HFF-Myc (cell line): ENCODE measurements around the gene ANO1.

Experiments used
- DNase-seq: peaks from one replicate; pipeline ENCODE4 v3.0.0-alpha.2; 2011; ENCODE audit warnings: low read depth; ENCODE audit errors: extremely low read depth
- H3K4me3 ChIP-seq: replicated peaks from 2 replicates; pipeline ENCODE4 v1.5.1; 2011; ENCODE audit warnings: low read depth, mild to moderate bottlenecking, control low read depth, low read length
- CTCF ChIP-seq: IDR thresholded peaks from 2 replicates; pipeline ENCODE4 v1.5.1; 2012; ENCODE audit warnings: mild to moderate bottlenecking, low read depth, low read length, control low read depth; ENCODE audit errors: missing control alignments

ANO1 gene

GRCh38 chr11:70040452-70040851 is 37.7 kb upstream of the ANO1 start:
- no peak for DNase-seq
- no peak overlapping the region for H3K4me3 ChIP-seq
- TF ChIP-seq CTCF: no peak

DNA sequence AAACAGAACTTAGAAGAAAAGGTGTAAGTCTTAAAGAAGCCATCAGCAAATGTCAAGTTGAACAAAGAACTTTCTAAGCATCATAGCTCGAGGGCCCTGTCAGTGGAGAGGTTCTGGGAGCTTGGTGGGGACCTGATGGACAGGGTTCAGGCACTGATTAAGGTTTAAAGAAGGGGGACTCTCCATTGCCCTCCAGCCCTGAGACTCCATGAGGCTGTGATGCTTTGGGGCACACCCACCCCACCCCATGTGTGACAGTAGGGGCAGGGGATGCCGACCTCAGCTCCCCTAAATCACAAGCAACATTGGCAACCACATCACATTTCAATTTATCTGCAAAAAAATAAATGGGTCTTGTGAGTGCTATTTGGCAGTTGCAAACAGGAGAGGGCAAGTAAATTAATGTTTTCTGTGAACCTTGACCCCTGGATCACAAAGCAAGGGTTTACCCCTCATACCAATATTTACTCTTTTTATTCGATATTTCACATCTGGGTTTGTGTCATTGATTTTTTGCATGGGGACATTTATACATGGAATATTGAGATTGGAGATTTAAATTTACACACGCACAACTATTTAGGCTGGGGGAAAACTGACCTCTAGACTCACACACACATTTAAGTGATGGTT is 37.1 kb upstream of the ANO1 start:
- no peak for TF ChIP-seq CTCF
- H3K4me3 ChIP-seq: no peak overlapping the region
- no peak for DNase-seq

DNA sequence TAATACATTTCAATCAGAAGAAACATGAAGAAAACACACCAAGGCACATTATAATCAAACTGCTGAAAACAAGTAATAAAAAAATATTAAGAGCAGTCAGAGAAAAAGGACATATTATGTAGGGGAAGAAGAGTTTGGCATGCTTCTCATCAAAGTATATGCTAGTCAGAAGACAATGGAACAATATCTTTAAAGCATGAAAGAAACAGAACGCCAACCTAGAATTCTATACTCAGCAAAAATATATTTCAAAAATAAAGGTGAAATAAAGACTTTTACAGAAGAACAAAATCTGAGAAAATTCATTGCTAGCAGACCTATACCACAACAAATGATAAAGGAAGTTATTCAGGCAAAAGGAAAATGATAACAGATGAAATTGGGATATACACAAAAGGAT is 34.6 kb upstream of the ANO1 start:
- DNase-seq: no peak
- no peak overlapping the region for H3K4me3 ChIP-seq
- no peak for TF ChIP-seq CTCF

DNA sequence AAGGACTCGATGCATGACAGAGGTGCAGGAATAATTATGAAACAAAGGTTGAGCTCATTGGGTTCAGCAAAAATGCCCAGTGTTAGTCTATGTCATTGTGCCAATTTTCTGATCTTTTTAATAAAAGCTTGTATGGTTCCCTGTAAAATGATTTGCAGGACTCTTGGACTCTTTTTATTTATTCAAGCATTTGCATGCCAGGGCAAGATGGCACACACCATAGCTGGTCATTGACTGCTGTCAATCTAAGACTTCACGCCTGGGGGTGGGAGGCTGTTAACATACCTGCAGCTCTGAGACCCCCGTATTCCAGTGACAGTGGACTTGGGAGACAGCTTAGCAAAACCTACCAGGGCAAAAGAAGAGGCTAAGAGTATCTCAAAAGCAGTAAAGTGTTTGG is 32.0 kb upstream of the ANO1 start:
- no peak for TF ChIP-seq CTCF
- H3K4me3 ChIP-seq: no peak overlapping the region
- no peak for DNase-seq

- DNase-seq: no peak
- TF ChIP-seq CTCF: peak; percentile 40
- H3K4me3 ChIP-seq: no peak overlapping the region
Measured at GRCh38 chr11:70048279-70049024, 29.7 kb upstream of the ANO1 start.

GRCh38 chr11:70049045-70049444 is 29.1 kb upstream of the ANO1 start:
- TF ChIP-seq CTCF: no peak
- no peak overlapping the region for H3K4me3 ChIP-seq
- DNase-seq: no peak
